ENCODE data around the gene UBE2E1.

The UBE2E1 gene

GRCh38 chr3:23796518-23796917 is 9.2 kb upstream of the UBE2E1 start:
- DNase-seq, result no peak

- no peak for DNase-seq
Observed at GRCh38 chr3:23797491-23797890, 8.3 kb upstream of the UBE2E1 start.

- no peak for DNase-seq
Observed at GRCh38 chr3:23798456-23798855, 7.3 kb upstream of the UBE2E1 start.

GRCh38 chr3:23798876-23799275 is 6.9 kb upstream of the UBE2E1 start:
- no peak for DNase-seq

- DNase-seq, result peak in 1 of 2 donors; percentile 42
Observed at GRCh38 chr3:23800731-23801130, 5.0 kb upstream of the UBE2E1 start.

- no peak for DNase-seq
Observed at GRCh38 chr3:23804441-23805209, 1.1 kb upstream of the UBE2E1 start.

- no peak for DNase-seq
Observed at GRCh38 chr3:23805210-23805632, 534 bp upstream of the UBE2E1 start.

- peak; percentile 24 to 60 for DNase-seq
Observed at GRCh38 chr3:23806534-23807423, 1.0 kb downstream of the UBE2E1 start.

GRCh38 chr3:23807424-23808015 is 1.8 kb downstream of the UBE2E1 start:
- no peak for DNase-seq

- DNase-seq, result no peak
Observed at GRCh38 chr3:23808525-23808924, 2.8 kb downstream of the UBE2E1 start.

GRCh38 chr3:23809294-23809693 is 3.5 kb downstream of the UBE2E1 start:
- no peak for DNase-seq

GRCh38 chr3:23809840-23810342 is 4.1 kb downstream of the UBE2E1 start:
- no peak for DNase-seq

GRCh38 chr3:23810343-23811184 is 4.8 kb downstream of the UBE2E1 start:
- peak in 1 of 2 donors; percentile 48 for DNase-seq

- DNase-seq, result no peak
Observed at GRCh38 chr3:23811185-23811527, 5.4 kb downstream of the UBE2E1 start.

- no peak for DNase-seq
Observed at GRCh38 chr3:23811919-23812318, 6.2 kb downstream of the UBE2E1 start.

GRCh38 chr3:23815879-23816278 is 10.1 kb downstream of the UBE2E1 start:
- no peak for DNase-seq

- no peak for DNase-seq
Observed at GRCh38 chr3:23816721-23817120, 11.0 kb downstream of the UBE2E1 start.

- no peak for DNase-seq
Observed at GRCh38 chr3:23817508-23818223, 11.9 kb downstream of the UBE2E1 start.

GRCh38 chr3:23819599-23820360 is 14.0 kb downstream of the UBE2E1 start:
- peak; percentile 31 to 85 for DNase-seq

- DNase-seq, result no peak
Observed at GRCh38 chr3:23820888-23821287, 15.1 kb downstream of the UBE2E1 start.

- DNase-seq, result no peak
Observed at GRCh38 chr3:23821858-23822257, 16.1 kb downstream of the UBE2E1 start.

All from hippocampal formation (tissue), 2 donors.